A549 treated with dexamethasone at 1 μM for 4 hours (cell line): ENCODE measurements around the gene CCDC27. TPM values are rescaled to one million over a fixed set of nuclear protein-coding genes. Genes with fewer than 3 reads are reported as not detected.

Experiments used
- total RNA-seq: library from RNA; stranded (reverse); fragments of 200-300 nt; extraction: Qiagen RNA extraction; gene quantifications from 5 replicates; pipeline ENCODE4 v1.2.3, GENCODE V29; 2022

Gene CCDC27
- total RNA-seq, result not detected in 5 replicates

DNA sequence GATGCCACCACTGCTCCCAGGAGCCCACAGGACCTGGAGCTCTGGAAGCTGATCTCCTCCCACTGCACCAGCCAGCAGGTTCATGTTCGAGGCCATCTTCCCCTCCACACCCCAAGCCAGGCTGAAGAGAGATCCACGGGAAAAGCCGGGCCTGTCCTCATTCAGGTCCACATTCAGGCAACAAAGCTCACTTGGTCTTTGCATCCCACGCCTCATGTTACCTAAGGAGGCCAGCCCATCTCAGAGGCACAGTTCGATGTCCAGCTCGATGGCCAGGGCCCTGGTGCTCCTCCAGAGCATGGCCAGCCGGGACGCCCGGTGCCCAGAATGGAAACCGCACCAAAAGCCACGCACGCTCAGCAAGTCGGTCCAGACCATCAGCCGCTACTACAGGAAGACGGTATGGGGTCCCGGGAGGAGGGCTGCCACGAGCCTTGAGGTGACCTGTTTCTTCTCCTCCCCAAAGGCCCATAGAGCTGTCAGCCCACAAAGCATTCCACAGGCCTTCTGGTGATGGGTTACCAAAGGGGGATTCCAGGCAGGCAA, at the start of gene CCDC27:
TSS of gene CCDC27 (plus strand) at position 51 of the 546 bp plus-strand sequence. CDS start at position 83, 32 bp downstream.

DNA sequence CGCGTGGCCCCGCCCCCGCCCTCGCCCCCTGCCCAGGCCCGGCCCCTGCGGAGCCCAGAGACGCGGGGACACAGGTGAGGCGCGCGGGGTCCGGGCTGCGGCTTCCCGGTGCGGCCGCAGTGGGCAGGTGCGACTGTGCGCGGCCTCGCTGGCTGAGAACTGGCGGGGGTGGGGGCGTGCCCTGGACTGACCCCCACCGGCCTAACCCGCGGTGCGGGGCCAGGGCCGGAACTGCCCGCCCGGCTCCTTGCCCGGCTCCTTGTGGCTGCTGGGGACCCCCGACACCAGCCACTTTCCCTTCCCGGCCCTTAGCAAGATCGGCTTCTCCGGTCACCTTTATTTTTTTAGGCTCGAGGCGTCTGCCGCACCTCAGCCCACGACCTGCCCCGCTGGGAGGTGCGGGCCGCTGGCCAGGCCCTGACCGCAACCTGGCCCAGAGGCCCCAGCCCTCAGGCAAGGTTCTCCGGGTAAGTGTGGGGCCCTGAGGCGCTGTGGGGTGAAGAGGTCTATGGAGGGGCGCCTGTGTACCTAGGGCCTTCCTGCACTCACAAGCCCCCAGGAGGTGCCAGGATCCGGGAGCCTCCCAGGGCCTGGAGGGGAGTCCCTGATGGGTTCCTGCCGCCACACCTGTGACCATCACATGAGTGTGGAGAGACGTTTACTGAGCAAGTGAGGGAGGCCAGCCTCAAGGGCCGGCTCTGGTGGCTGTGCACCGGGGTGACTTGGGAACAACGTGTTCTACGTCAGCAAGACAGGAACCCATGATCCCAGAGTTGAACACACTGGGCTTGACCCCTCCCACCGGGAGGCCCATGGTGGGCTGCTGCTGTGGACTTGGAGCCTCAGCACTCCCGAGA, 20.7 kb downstream of the CCDC27 start, which contains the start of gene SMIM1:
TSS of gene SMIM1 (plus strand) at position 35 of the 857 bp plus-strand sequence. CDS start 2,625 bp downstream, outside the sequence.

DNA sequence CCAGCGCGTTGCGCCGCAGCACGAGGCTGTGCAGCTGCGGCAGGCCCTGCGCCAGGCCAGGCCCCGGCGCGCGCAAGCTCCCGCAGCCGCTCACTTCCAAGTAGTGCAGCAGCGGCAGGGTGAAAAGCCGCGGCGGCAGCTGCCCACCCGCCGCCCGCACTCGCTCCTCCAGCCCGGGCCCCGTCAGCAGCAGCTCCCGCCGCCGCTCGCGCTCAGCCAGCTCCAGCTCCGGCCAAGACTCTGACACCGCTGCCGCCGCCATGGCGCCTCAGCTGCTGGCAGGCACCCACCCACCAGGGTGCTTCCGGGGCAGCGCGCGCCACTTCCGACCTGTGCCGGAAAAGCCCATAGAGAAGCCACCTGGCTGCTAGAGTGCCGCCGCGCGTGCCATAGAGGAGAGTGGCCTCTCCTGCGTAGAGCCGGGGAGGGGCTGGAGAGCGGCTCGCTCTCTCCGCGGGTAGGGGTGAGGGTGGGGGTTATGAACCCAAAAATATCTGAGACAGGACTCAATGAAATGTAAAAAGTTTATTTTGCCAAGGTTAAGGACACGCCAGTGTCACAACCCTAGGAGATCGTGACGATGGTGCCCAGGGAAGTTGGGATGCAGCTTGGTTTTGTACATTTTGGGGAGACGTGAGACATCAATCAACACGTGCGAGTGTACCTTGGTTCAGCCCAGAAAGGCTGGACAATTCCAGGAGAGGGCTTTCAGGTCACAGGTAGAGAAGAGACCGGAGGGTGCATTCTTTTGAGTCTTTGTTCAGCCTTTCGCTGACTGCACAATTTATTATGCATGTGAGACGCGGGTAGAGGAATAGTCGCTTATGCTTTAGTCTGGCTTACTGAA, 44.2 kb downstream of the CCDC27 start, which contains the start of gene LRRC47:
TSS of gene LRRC47 (minus strand) at position 284 of the 847 bp plus-strand sequence. CDS start at position 262, 22 bp downstream.

Other genes with a start within 250 kb of the CCDC27 start
- gene MEGF6, start 140.9 kb upstream of the CCDC27 start, total RNA-seq, result 3.8 to 10.8 TPM (median 7.4 TPM) in 5 replicates
- gene TPRG1L, start 127.4 kb upstream of the CCDC27 start, total RNA-seq, result 23.6 to 30.7 TPM (median 29.8 TPM) in 5 replicates
- gene WRAP73, start 102.3 kb upstream of the CCDC27 start, total RNA-seq, result 12.0 to 19.3 TPM (median 18.2 TPM) in 5 replicates
- gene TP73, start 99.9 kb upstream of the CCDC27 start, total RNA-seq, result 0.54 to 1.1 TPM (median 1.0 TPM) in 5 replicates
- gene SMIM1, start 20.3 kb downstream of the CCDC27 start, total RNA-seq, result 0.76 to 1.6 TPM (median 1.3 TPM) in 5 replicates
- 27.8 to 37.0 TPM (median 30.0 TPM) in 5 replicates for gene LRRC47, start 44.0 kb downstream of the CCDC27 start, total RNA-seq
- gene CEP104, start 104.8 kb downstream of the CCDC27 start, total RNA-seq, result 11.9 to 19.0 TPM (median 17.8 TPM) in 5 replicates
- gene DFFB, start 105.0 kb downstream of the CCDC27 start, total RNA-seq, result 2.7 to 4.0 TPM (median 3.7 TPM) in 5 replicates
- 20.4 to 26.0 TPM (median 24.9 TPM) in 5 replicates for gene C1orf174, start 147.8 kb downstream of the CCDC27 start, total RNA-seq